ENCODE data around the gene PLIN4.

DNA sequence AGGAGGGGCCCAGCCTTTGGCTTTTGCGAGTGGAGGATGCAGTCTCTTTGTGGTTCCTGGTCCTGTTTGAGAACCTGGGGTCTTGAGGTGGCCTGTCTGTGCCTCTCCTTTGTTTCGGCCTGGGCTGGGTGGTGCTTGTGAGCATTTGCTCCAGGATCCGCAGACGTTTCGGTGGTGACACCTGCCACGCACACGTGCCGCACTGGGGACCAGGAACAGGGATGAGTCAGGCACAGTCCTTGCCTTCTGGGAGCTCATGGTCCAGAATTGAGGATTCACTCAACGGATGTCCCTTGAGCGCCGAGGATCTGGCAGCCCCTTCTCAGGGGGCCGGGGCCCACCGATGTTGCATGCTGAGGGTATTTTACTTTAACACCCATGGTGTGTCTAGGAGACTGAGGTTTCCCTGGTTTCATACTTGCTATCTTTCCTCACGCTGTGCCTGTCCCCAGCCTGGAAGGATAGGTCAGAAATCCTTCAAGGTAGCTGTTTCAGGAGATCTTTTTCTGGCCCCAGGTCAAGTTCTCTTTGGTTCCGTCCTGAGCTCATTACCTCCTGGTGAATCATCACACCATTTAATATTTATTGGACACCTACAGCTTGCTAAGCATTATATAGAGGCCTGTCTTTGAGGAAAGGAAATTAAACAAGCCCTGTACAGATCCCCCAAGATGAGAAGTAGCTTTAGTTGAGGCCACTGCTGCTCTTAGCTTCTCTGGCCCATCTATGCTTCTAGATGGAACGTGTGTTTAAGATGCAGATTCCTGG, 41.1 kb downstream of the PLIN4 start:
- TF ChIP-seq, protein P1, sequence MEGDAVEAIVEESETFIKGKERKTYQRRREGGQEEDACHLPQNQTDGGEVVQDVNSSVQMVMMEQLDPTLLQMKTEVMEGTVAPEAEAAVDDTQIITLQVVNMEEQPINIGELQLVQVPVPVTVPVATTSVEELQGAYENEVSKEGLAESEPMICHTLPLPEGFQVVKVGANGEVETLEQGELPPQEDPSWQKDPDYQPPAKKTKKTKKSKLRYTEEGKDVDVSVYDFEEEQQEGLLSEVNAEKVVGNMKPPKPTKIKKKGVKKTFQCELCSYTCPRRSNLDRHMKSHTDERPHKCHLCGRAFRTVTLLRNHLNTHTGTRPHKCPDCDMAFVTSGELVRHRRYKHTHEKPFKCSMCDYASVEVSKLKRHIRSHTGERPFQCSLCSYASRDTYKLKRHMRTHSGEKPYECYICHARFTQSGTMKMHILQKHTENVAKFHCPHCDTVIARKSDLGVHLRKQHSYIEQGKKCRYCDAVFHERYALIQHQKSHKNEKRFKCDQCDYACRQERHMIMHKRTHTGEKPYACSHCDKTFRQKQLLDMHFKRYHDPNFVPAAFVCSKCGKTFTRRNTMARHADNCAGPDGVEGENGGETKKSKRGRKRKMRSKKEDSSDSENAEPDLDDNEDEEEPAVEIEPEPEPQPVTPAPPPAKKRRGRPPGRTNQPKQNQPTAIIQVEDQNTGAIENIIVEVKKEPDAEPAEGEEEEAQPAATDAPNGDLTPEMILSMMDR (IDR thresholded peaks at IDR 0.05): no peak
- no peak for TF ChIP-seq POLR2AphosphoS5 (IDR thresholded peaks at IDR 0.05)
- TF ChIP-seq EP300 (IDR thresholded peaks at IDR 0.05): no peak
- TF ChIP-seq POLR2A (IDR thresholded peaks at IDR 0.05): no peak

Data from stomach (tissue), 4 donors.